Measurements from ENCODE around the gene IQSEC1. TPM values are rescaled to one million over a fixed set of nuclear protein-coding genes. Genes with fewer than 3 reads are reported as not detected.
"Not testable (repeated sequence)": the region's sequence is repeated elsewhere in the genome, so short reads cannot be mapped to it uniquely, and the experiment has no call there.

The IQSEC1 gene
- total and polyA plus RNA-seq, 7 experiments from 2014 or later, result 21.1 to 163 (median 70.2) TPM

GRCh38 chr3:12853847-12854246, 219.4 kb downstream of the IQSEC1 start:
- H3K36me3 ChIP-seq (ENCODE audit: control insufficient read depth in 2 of 3, insufficient read depth in 3 of 3, low read length in 3 of 3); H3K4me1 ChIP-seq (ENCODE audit: control insufficient read depth in 2 of 2, insufficient read depth in 2 of 2, low read length in 2 of 2); H3K4me1 Mint-ChIP-seq; H3K36me3 Mint-ChIP-seq; H3K4me3 Mint-ChIP-seq; H3K9me3 Mint-ChIP-seq; H3K4me3 ChIP-seq (ENCODE audit: low read length); H3K9me3 ChIP-seq (ENCODE audit: control insufficient read depth in 2 of 3, low read length in 3 of 3); CTCF ChIA-PET; H3K27ac ChIP-seq (ENCODE audit: low read depth, low read length); POLR2A ChIA-PET; intact Hi-C loops (cut with micrococcal nuclease); H3K27me3 ChIP-seq (ENCODE audit: control insufficient read depth in 2 of 2, insufficient read depth in 2 of 2, low read length in 2 of 2); H3K27ac Mint-ChIP-seq; DNase-seq: not testable (repeated sequence)
- peaks cover 0 to 14% (median 6%) of the 10 kb centered on the region in 5 donors for H3K27me3 Mint-ChIP-seq
- ATAC-seq, result peak; percentile 27

GRCh38 chr3:12852201-12852600, 221.0 kb downstream of the IQSEC1 start:
- H3K27ac Mint-ChIP-seq, result no peak overlapping the region
- DNase-seq (no peak), ATAC-seq (no peak)
- intact Hi-C loops (cut with micrococcal nuclease), result no loop called here
- H3K4me3 Mint-ChIP-seq, result no peak overlapping the region
- H3K27ac ChIP-seq (ENCODE audit: low read depth, low read length), result no peak overlapping the region
- H3K27me3 ChIP-seq (ENCODE audit: control insufficient read depth in 2 of 2, insufficient read depth in 2 of 2, low read length in 2 of 2), result no peaks in the 10 kb centered on the region
- peaks cover 0 to 12% (median 6%) of the 10 kb centered on the region in 5 donors for H3K27me3 Mint-ChIP-seq
- H3K4me1 Mint-ChIP-seq, result no peaks in the 10 kb centered on the region
- POLR2A ChIA-PET, result interaction anchor here (1.3 kb wide), 1 partner anchor 10 kb away, joined by 4 read pairs; no protein-coding TSS in a partner anchor
- CTCF ChIA-PET, result interaction anchor here (1.1 kb wide), 1 partner anchor 10 kb away, joined by 3 read pairs; no protein-coding TSS in a partner anchor
- H3K36me3 ChIP-seq (ENCODE audit: control insufficient read depth in 2 of 3, insufficient read depth in 3 of 3, low read length in 3 of 3), result no peaks in the 10 kb centered on the region
- H3K36me3 Mint-ChIP-seq, result no peaks in the 10 kb centered on the region
- H3K4me1 ChIP-seq (ENCODE audit: control insufficient read depth in 2 of 2, insufficient read depth in 2 of 2, low read length in 2 of 2), result no peaks in the 10 kb centered on the region
- H3K9me3 Mint-ChIP-seq, result no peaks in the 10 kb centered on the region
- no peaks in the 10 kb centered on the region for H3K9me3 ChIP-seq (ENCODE audit: control insufficient read depth in 2 of 3, low read length in 3 of 3)
- no peak overlapping the region for H3K4me3 ChIP-seq (ENCODE audit: low read length)

Other genes starting within 250 kb of the IQSEC1 start
- gene RPL32, start 231.9 kb downstream of the IQSEC1 start, total RNA-seq, result 1,000 to 10,000 TPM; 1,890 to 4,471 (median 4,246) TPM
- 1,000 to 10,000 TPM; 4,172 to 4,415 TPM for gene RPL32, start 231.9 kb downstream of the IQSEC1 start, polyA plus RNA-seq

Data from naive thymus-derived CD4-positive, alpha-beta T cell (primary cell).